Transverse colon (tissue), 4 donors: ENCODE measurements around the gene KCNIP3. TPM values are rescaled to one million over a fixed set of nuclear protein-coding genes. Genes with fewer than 3 reads are reported as not detected.

Experiments
- DNase-seq: peaks from one replicate; pipeline ENCODE4 v3.0.0-alpha.2; 2019
- H3K27ac ChIP-seq, 4 donors: fragments of 200-600 bp; sonication (generic); 2 replicates each; pipeline ENCODE4 v1.5.1; 2016 to 2018; ENCODE audit warnings: inconsistent platforms in 4 of 4
- H3K27me3 ChIP-seq: fragments of 200-600 bp; sonication (generic); 2 replicates; pipeline ENCODE4 v1.5.1; 2017; ENCODE audit warnings: inconsistent platforms
- H3K36me3 ChIP-seq, 4 donors: fragments of 200-600 bp; sonication (generic); 2 replicates each; pipeline ENCODE4 v1.5.1; 2017 to 2019; ENCODE audit warnings: inconsistent platforms in 4 of 4
- H3K4me1 ChIP-seq, 4 donors: fragments of 200-600 bp; sonication (generic); 2 replicates each; pipeline ENCODE4 v1.5.1; 2017 to 2020; ENCODE audit warnings: inconsistent platforms in 4 of 4
- H3K4me3 ChIP-seq, 4 donors: fragments of 200-600 bp; sonication (generic); 1 replicate in 1 of 4; 2 replicates in 3 of 4; pipeline versions ENCODE4 v1.5.1 to v1.6.1; 2017 to 2019; ENCODE audit warnings: inconsistent platforms in 4 of 4
- H3K9me3 ChIP-seq, 2 donors: fragments of 200-600 bp; sonication (generic); 2 replicates each; pipeline ENCODE4 v1.5.1; 2017 to 2019; ENCODE audit warnings: inconsistent platforms in 2 of 2
- CTCF ChIP-seq, 5 experiments: fragments of 200-600 bp in 3 of 5; fragments of 450-650 bp in 2 of 5; sonication (generic) in 3 of 5; IDR thresholded peaks; 1 replicate in 2 of 5; 2 replicates in 3 of 5; pipeline ENCODE4 v1.5.1; 2016 to 2017; ENCODE audit warnings: antibody characterized with exemption in 5 of 5, inconsistent platforms in 3 of 5, mild to moderate bottlenecking in 2 of 5, moderate library complexity in 1 of 5
- EP300 ChIP-seq: sonication (generic); formaldehyde crosslinking; IDR thresholded peaks from one replicate; pipeline ENCODE4 v1.6.1; 2017; ENCODE audit warnings: antibody characterized with exemption, low read depth
- POLR2A ChIP-seq: fragments of 450-650 bp; IDR thresholded peaks from one replicate; pipeline ENCODE4 v1.6.1; 2016; ENCODE audit warnings: antibody characterized with exemption, mild to moderate bottlenecking, moderate library complexity
- POLR2AphosphoS5 ChIP-seq, 3 donors: sonication (generic); formaldehyde crosslinking; IDR thresholded peaks; one replicate each; pipeline ENCODE4 v1.6.1; 2016; ENCODE audit warnings: antibody characterized with exemption in 3 of 3
- WGBS, 2 donors: methylation state at CpG; one replicate each; pipeline ENCODE4 v1.1.5; 2018; ENCODE audit warnings: low coverage in 1 of 2; 5-methylcytosine and 5-hydroxymethylcytosine counted together
- in situ Hi-C, 4 donors: fragments of 200-750 bp; cut with MboI; loops; one replicate each; pipeline versions ENCODE4 v1.15.0 to v1.15.1; 2017; ENCODE audit warnings: low sequenced_read_pairs in 3 of 4, low pct_ligation_motif_present in 1 of 4, low pct_unique_long_range_greater_than_20kb in 1 of 4
- intact Hi-C: fragments of 100-400 bp; cut with DNase I; formaldehyde crosslinking; loops from one replicate; pipeline ENCODE4 v1.15.1; 2023; ENCODE audit warnings: low total_unique reads
- total RNA-seq, 4 donors: library from RNA; depleted of rRNA; stranded (reverse); fragments of >200 nt; gene quantifications; one replicate each; pipeline ENCODE4 v1.1.0, GENCODE V29; 2016

KCNIP3 gene
- total RNA-seq, 4 donors from 2014 or later, result 1.8 to 4.0 (median 2.2) TPM

- no peak overlapping the region for H3K4me3 ChIP-seq
- no peak overlapping the region for H3K27ac ChIP-seq
- in situ Hi-C loops (no loop called here), intact Hi-C loops (no loop called here)
- no peaks in the 10 kb centered on the region for H3K36me3 ChIP-seq
- DNase-seq, result no peak
- H3K27me3 ChIP-seq, result no peaks in the 10 kb centered on the region
- 79% methylated on average over 15 of the region's 15 CpGs; no CpG with 5 or more reads in 1 of the 2 donors for WGBS, 2 donors
- no peak for TF ChIP-seq POLR2AphosphoS5 (IDR thresholded peaks at IDR 0.05)
- TF ChIP-seq EP300, result no peak
- TF ChIP-seq POLR2A, result no peak
- no peak for TF ChIP-seq CTCF (IDR thresholded peaks at IDR 0.05)
- no peaks in the 10 kb centered on the region for H3K9me3 ChIP-seq
- no peaks in the 10 kb centered on the region for H3K4me1 ChIP-seq
These were observed 77.8 kb downstream of the KCNIP3 start for GRCh38 chr2:95374921-95375471.

GRCh38 chr2:95375532-95376150, 78.5 kb downstream of the KCNIP3 start:
- in situ Hi-C loops, result no loop called here
- 90 to 93% methylated on average over 8 to 21 of the region's 21 CpGs for WGBS, 2 donors
- TF ChIP-seq EP300 (no peak), POLR2AphosphoS5 (IDR thresholded peaks at IDR 0.05) (no peak), POLR2A (no peak), CTCF (IDR thresholded peaks at IDR 0.05) (no peak)

GRCh38 chr2:95376311-95377215, 79.4 kb downstream of the KCNIP3 start:
- Histone ChIP-seq H3K4me3 (no peak overlapping the region), H3K27ac (no peak overlapping the region), H3K27me3 (no peaks in the 10 kb centered on the region), H3K4me1 (no peaks in the 10 kb centered on the region), H3K36me3 (no peaks in the 10 kb centered on the region), H3K9me3 (no peaks in the 10 kb centered on the region)
- TF ChIP-seq POLR2A (no peak), CTCF (IDR thresholded peaks at IDR 0.05) (no peak), POLR2AphosphoS5 (IDR thresholded peaks at IDR 0.05) (no peak), EP300 (no peak)
- intact Hi-C loops (no loop called here), in situ Hi-C loops (no loop called here)
- WGBS, 2 donors, result 85% methylated on average over 21 of the region's 22 CpGs; no CpG with 5 or more reads in 1 of the 2 donors
- DNase-seq, result no peak

More at GRCh38 chr2:95375532-95376150, 78.5 kb downstream of the KCNIP3 start:
- DNase-seq, result no peak
- intact Hi-C loops, result no loop called here
- H3K27ac ChIP-seq, result no peak overlapping the region
- no peaks in the 10 kb centered on the region for H3K36me3 ChIP-seq
- H3K27me3 ChIP-seq, result no peaks in the 10 kb centered on the region
- H3K4me1 ChIP-seq, result no peaks in the 10 kb centered on the region
- H3K9me3 ChIP-seq, result no peaks in the 10 kb centered on the region
- no peak overlapping the region for H3K4me3 ChIP-seq
